Nephron (organoid): Measurements from ENCODE around the gene MVB12A.

Experiments
- H3K27ac Mint-ChIP-seq, 3 experiments: 2 replicates each; pipeline ENCODE4 v1.8.0; 2020; ENCODE audit warnings: mixed read lengths in 3 of 3, mild to moderate bottlenecking in 2 of 3, moderate library complexity in 1 of 3
- H3K27me3 Mint-ChIP-seq: 2 replicates; pipeline ENCODE4 v1.8.0; 2021; ENCODE audit warnings: low read depth, mild to moderate bottlenecking, moderate library complexity, mixed read lengths
- H3K36me3 Mint-ChIP-seq: 2 replicates; pipeline ENCODE4 v1.8.0; 2020; ENCODE audit warnings: low read depth, mixed read lengths
- H3K4me1 Mint-ChIP-seq: 2 replicates; pipeline ENCODE4 v1.8.0; 2020; ENCODE audit warnings: mixed read lengths
- H3K4me3 Mint-ChIP-seq, 3 experiments: 2 replicates each; pipeline ENCODE4 v1.8.0; 2020; ENCODE audit warnings: mild to moderate bottlenecking in 3 of 3, mixed read lengths in 3 of 3, moderate library complexity in 2 of 3
- H3K9me3 Mint-ChIP-seq: 2 replicates; pipeline ENCODE4 v1.8.0; 2020; ENCODE audit warnings: mixed read lengths
- CTCF ChIP-seq, 3 experiments: fragments of 200-600 bp; sonication (generic); IDR thresholded peaks; one replicate each; pipeline ENCODE4 v1.5.0; 2021; ENCODE audit warnings: antibody characterized with exemption in 3 of 3; ENCODE audit not compliant: unreplicated experiment in 3 of 3

Gene MVB12A

GRCh38 chr19:17393002-17393401 is 26.8 kb upstream of the MVB12A start:
- Mint-ChIP-seq H3K27me3 (no peaks in the 10 kb centered on the region), H3K36me3 (no peaks in the 10 kb centered on the region), H3K9me3 (peaks cover 6% of the 10 kb centered on the region), H3K4me1 (no peaks in the 10 kb centered on the region), H3K27ac (peak overlapping the region in 1 of 3 experiments; percentile 53), H3K4me3 (peak overlapping the region in 1 of 3 experiments; percentile 23)
- TF ChIP-seq CTCF (IDR thresholded peaks at IDR 0.05; ENCODE audit: unreplicated experiment in 3 of 3): no peak

DNA sequence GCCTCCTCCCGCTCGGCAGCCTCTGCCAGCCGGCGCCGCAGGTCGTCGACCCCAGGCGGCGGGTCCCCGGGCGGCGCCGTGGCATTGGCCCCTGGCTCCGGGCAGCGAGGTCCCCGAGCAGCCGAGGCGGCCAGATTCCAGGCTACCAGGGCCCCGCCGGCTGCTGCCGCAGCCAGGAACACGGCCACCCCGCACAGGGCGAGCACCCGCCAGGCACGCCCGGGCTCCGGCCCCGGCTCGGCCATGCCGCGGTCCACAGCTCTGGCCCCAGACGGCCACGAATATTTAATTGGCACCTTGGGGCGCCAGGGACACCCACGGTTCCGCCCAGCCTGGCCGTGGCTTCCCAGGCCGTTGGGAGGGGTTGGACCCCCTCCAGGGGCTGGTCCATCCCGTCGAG is 25.9 kb upstream of the MVB12A start, which contains the start of gene CCDC194:
TSS of gene CCDC194 (minus strand) at position 283 of the 400 bp plus-strand sequence. CDS start at position 245, 38 bp downstream.
- H3K27ac Mint-ChIP-seq: peak within 1 kb of the TSS in 2 of 3 experiments; percentile 56 to 59
- H3K4me3 Mint-ChIP-seq: peak within 1 kb of the TSS in 2 of 3 experiments; percentile 23 to 32
- H3K4me1 Mint-ChIP-seq: no peaks in the 10 kb centered on the region
- TF ChIP-seq CTCF (IDR thresholded peaks at IDR 0.05; ENCODE audit: unreplicated experiment in 3 of 3): no peak
- H3K27me3 Mint-ChIP-seq: no peaks in the 10 kb centered on the region
- H3K36me3 Mint-ChIP-seq: no peaks in the 10 kb centered on the region
- peaks cover 5% of the 10 kb centered on the region for H3K9me3 Mint-ChIP-seq

DNA sequence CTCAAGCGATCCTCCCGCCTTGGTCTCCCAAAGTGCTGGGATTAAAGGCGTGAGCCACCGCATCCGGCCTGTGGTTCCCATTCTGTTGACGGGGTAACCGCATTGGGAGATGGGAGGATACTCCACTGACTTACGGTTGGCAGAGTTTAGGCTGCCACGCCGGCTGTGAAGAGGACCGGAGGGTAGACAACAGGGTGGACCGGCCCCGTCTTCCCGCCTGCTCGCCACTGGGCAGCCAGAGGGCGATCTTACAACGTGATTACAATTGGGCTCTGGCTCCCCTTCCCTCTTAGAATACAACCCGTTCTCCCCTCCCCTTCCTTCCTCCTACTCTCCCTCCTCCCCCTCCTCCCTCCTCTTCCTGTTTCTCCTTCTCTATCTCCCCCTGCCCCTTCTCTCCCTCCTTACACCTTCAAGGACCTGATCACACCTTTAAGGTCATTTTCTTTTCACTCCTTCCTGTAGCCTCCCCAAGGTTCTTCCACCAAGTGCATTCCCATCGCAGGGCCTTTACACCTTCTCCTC is 24.9 kb upstream of the MVB12A start:
- Mint-ChIP-seq H3K36me3 (no peaks in the 10 kb centered on the region), H3K27me3 (no peaks in the 10 kb centered on the region), H3K4me3 (peak overlapping the region in 1 of 3 experiments; percentile 32), H3K9me3 (no peaks in the 10 kb centered on the region), H3K27ac (peak overlapping the region in 2 of 3 experiments; percentile 56 to 59), H3K4me1 (no peaks in the 10 kb centered on the region)
- peak; percentile 37 to 60 (median 48) for TF ChIP-seq CTCF (IDR thresholded peaks at IDR 0.05; ENCODE audit: unreplicated experiment in 3 of 3)

DNA sequence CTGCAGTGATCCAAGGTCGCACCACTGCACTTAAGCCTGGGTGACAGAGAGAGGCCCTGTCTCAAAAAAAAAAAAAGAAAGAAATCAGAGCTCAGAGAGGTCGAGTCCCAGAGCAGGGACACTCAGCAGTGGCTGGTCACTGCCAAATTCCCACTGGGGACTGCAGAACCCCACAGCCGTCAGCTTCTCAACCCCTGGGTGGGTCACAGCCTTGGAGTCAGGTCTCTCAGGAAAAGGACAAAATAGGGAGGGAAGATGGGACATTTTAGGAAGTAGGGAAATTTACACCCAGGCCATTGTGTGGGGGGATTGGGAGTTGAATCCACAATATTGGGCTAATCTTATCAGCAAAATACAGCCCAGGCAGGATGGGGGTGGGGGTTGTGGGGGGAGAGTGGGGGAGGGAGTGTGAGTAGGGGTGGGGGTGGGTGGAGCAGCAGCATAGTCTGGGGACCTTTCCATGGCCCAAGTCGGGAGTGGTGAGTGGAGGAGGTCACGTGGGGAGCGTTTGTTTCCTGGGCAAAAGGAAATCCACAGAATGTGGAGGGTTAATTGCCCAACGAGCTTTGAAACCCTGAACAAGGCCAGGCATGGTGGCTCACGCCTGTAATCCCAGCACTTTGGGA is 20.8 kb upstream of the MVB12A start:
- no peaks in the 10 kb centered on the region for H3K27me3 Mint-ChIP-seq
- TF ChIP-seq CTCF (IDR thresholded peaks at IDR 0.05; ENCODE audit: unreplicated experiment in 3 of 3): no peak
- no peaks in the 10 kb centered on the region for H3K4me1 Mint-ChIP-seq
- H3K9me3 Mint-ChIP-seq: no peaks in the 10 kb centered on the region
- H3K4me3 Mint-ChIP-seq: no peak overlapping the region
- no peak overlapping the region for H3K27ac Mint-ChIP-seq
- H3K36me3 Mint-ChIP-seq: peaks cover 3% of the 10 kb centered on the region

DNA sequence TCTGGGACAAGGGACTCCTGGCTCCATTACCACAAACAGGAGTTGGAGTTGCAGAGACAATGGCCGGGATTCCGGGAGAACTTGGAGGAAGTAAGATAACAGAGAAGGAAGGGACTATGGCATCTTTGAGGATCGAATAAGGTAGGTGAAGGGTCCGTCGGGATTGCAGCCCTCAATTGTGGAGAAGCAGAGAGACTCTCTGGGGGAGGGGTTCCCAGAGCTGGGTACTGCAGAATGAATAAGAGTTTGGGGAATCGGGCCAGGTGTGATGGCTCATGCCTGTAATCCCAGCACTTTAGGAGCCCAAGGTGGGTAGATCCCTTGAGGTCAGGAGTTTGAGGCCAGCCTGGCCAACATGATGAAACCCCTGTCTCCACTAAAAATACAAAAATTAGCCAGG is 18.2 kb upstream of the MVB12A start:
- Mint-ChIP-seq H3K27ac (peak overlapping the region in 1 of 3 experiments; percentile 46), H3K4me3 (peak overlapping the region; percentile 30 to 53 (median 34)), H3K9me3 (no peaks in the 10 kb centered on the region), H3K36me3 (peaks cover 3% of the 10 kb centered on the region), H3K27me3 (no peaks in the 10 kb centered on the region), H3K4me1 (peaks cover 9% of the 10 kb centered on the region)
- TF ChIP-seq CTCF (IDR thresholded peaks at IDR 0.05; ENCODE audit: unreplicated experiment in 3 of 3): no peak
